Sigmoid colon (tissue), 4 donors: Measurements from ENCODE around the gene WNK2.

Source experiments
- EP300 ChIP-seq, 4 donors: sonication (generic); formaldehyde crosslinking; IDR thresholded peaks; one replicate each; pipeline ENCODE4 v1.6.1; 2017; ENCODE audit warnings: antibody characterized with exemption in 4 of 4
- POLR2AphosphoS5 ChIP-seq, 4 donors: sonication (generic); formaldehyde crosslinking; IDR thresholded peaks; one replicate each; pipeline ENCODE4 v1.6.1; 2017; ENCODE audit warnings: antibody characterized with exemption in 4 of 4
- TF ChIP-seq, protein P1 (sequence below), 4 experiments: fragments of 450-650 bp in 3 of 4; fragments of 200-600 bp in 1 of 4; IDR thresholded peaks; one replicate each; pipeline ENCODE4 v1.5.1; 2016 to 2019; ENCODE audit warnings: antibody characterized with exemption in 4 of 4, mild to moderate bottlenecking in 3 of 4, moderate library complexity in 2 of 4

GRCh38 chr9:93161786-93162562 lies 22.0 kb upstream of the WNK2 start:
- TF ChIP-seq, protein P1, sequence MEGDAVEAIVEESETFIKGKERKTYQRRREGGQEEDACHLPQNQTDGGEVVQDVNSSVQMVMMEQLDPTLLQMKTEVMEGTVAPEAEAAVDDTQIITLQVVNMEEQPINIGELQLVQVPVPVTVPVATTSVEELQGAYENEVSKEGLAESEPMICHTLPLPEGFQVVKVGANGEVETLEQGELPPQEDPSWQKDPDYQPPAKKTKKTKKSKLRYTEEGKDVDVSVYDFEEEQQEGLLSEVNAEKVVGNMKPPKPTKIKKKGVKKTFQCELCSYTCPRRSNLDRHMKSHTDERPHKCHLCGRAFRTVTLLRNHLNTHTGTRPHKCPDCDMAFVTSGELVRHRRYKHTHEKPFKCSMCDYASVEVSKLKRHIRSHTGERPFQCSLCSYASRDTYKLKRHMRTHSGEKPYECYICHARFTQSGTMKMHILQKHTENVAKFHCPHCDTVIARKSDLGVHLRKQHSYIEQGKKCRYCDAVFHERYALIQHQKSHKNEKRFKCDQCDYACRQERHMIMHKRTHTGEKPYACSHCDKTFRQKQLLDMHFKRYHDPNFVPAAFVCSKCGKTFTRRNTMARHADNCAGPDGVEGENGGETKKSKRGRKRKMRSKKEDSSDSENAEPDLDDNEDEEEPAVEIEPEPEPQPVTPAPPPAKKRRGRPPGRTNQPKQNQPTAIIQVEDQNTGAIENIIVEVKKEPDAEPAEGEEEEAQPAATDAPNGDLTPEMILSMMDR (IDR thresholded peaks at IDR 0.05) = no peak
- TF ChIP-seq EP300 (IDR thresholded peaks at IDR 0.05) (no peak), POLR2AphosphoS5 (IDR thresholded peaks at IDR 0.05) (peak in 1 of 4 donors; percentile 62)
